Measurements from ENCODE around the gene DNASE1L2.

DNA sequence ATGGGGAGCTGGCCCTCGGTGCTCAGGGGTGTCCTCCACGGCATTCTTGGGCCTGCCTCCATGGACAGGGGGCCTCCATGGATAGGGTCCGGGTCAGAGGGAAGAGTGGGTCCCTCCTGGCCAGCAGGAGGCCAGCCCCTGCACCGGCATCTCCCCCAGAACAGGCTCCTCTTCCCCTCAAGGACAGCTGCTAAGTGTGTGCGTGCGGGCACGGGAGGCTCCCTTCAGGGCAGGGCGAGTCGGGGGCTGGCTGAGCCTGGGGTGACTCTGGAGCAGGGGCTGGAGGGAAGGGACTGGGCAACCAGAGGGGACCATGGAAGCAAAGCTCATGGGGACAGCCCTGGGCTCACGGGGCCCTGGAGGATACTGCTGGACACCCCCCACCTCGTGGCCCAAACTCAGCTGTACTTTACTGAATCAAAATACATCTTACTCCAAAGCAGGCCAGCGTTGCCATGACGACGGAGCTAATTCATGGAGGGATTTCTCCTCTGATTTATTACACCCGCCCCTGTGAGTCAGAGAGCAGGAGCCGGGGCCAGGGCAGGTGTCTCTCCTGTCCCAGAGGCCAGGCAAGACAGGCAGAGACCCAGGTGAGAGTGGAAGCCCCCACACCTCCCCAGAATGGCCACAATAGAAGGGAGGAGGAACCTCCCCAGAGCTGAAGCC is 41.9 kb upstream of the DNASE1L2 start:
- TF ChIP-seq, protein P1, sequence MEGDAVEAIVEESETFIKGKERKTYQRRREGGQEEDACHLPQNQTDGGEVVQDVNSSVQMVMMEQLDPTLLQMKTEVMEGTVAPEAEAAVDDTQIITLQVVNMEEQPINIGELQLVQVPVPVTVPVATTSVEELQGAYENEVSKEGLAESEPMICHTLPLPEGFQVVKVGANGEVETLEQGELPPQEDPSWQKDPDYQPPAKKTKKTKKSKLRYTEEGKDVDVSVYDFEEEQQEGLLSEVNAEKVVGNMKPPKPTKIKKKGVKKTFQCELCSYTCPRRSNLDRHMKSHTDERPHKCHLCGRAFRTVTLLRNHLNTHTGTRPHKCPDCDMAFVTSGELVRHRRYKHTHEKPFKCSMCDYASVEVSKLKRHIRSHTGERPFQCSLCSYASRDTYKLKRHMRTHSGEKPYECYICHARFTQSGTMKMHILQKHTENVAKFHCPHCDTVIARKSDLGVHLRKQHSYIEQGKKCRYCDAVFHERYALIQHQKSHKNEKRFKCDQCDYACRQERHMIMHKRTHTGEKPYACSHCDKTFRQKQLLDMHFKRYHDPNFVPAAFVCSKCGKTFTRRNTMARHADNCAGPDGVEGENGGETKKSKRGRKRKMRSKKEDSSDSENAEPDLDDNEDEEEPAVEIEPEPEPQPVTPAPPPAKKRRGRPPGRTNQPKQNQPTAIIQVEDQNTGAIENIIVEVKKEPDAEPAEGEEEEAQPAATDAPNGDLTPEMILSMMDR (IDR thresholded peaks at IDR 0.05; ENCODE audit: low read depth, low read length): no peak
- TF ChIP-seq POLR2A (IDR thresholded peaks at IDR 0.05; ENCODE audit: extremely low read depth, insufficient read length) (no peak), MYC (IDR thresholded peaks at IDR 0.05; ENCODE audit: low read depth, low read length) (no peak)
- TF ChIP-seq, protein P2, sequence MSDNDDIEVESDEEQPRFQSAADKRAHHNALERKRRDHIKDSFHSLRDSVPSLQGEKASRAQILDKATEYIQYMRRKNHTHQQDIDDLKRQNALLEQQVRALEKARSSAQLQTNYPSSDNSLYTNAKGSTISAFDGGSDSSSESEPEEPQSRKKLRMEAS (IDR thresholded peaks at IDR 0.05; ENCODE audit: low read depth, low read length): no peak

Measured in NB4 (cell line).